GM21526 (cell line): Measurements from ENCODE around the gene ATRNL1.

Experiments used
- ATAC-seq: cut with Tn5 transposase; IDR thresholded peaks from one replicate; pipeline ENCODE4 v1.9.1; 2021; ENCODE audit warnings: moderate library complexity; ENCODE audit not compliant: unreplicated experiment, low FRiP score

The ATRNL1 gene

DNA sequence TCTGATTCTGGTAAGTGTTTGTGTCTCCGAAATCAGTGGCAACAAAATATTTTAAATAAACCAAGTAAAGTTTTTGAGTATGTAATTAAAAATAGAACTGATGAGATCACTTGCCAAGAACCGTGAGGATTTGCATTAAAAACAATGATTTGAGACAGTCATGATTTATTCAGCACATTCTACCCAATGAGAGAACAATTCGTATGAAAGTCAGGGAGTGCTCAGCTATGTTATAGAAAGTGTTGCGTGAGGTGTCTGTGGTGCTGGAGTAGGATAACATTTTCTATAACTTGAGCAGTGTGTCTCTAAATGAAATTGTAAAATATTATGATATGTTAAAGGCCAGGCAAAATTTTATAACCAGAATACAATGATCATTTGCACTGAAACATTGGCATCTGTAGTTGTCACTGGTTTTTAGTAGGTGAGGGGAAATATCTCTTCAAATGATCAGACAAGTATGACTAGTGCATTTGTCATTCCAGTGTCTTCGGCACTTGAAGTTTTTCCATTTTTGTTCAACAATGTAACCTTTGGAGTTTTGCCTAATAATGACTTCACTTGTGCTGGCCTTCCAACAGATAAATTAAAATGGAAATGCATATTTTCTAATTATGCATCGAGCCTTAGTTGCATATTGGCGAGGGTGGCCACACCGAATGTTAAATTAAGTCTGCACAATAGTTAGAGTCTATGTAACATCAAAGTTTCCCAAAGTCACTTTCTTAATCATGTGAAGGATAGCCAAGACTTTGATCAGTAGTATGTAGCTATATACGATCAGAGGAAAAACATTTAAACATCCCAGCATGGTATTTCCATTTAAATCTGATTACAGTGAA, 844.0 kb downstream of the ATRNL1 start:
- no peak for ATAC-seq

DNA sequence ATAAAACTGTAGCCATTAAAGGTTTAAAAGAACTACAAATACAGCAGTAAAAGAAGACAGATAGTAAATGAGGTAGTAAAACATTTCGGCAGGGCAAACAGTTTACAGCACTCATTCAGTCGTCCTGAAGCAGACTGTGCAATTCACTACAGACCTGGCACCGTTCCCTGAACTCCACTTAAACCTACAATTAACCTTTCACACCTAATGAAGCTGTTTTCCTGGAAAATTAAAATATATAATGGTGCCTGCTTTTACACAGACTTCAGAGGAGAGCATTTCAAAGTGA, 844.5 kb downstream of the ATRNL1 start:
- ATAC-seq = no peak

DNA sequence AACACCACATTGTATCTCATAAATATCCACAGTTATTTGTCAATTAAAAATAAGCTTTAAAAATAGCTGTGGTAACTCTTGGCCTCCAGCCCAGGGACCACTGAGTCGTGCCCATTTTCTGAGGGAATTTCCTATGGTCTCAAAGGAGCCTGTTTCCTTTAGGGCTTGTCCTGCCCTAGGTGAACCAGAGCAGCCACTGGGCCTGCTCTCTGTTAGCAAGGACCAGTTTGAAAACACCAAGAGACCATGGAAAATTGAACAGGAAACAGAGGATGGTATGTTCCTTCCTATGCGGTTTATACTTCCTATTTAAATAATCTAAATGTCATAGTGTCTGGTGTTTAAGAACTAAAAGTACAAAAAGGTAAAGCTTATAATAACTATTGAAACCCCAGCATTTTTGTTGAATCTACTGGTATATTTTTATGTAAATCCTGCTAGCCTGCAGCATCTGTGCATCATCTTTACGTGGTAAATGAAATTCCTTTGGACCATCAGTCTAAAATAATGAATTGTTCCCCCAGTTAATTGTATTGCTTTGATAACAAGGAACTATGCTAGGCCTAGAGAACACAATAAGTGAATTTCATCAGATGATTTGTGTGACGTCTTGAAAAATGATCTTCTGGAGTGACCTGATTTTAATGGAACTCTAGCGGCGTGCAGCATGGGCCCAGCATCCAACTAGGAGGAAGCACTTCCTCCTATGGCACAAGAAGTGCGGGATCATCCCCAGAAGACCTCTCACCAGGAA, 846.1 kb downstream of the ATRNL1 start:
- no peak for ATAC-seq

DNA sequence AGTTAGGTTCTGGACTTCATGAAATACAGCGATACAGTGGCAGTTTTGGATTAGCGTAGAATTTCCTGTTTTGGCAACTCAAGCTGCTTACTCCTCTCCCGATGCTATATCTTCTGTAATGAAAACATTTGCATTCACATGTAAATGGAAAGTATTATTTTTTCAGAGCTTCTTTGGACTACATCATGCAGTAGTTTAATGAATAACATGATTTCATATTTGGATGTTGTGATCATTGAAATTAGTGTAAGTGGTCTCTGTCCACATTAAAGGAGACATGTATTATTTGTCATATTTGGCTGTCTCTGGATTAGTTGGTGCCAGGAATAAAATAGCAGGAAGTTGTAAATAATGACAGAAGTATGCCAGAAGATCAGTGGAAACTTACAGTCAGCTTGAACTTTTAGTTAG, 848.2 kb downstream of the ATRNL1 start:
- ATAC-seq = no peak

DNA sequence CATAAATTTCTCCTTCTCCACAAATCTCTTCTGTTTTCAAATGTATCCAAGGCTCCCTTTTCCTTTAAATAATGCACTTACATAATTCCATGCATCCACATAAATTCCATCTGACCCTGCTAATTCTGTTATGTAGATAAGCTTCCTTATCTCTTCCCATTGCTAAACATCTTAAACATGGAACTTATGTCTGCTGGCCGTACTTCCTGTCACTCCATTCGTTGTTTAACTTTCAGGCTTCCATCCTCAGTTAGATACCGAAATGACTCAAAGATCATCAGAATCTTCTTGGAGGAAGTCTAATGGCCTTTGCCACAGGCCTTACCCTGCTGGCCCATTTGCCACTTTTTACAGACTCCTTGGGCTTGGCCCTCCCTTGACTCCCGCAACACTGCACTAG, 848.9 kb downstream of the ATRNL1 start:
- no peak for ATAC-seq

DNA sequence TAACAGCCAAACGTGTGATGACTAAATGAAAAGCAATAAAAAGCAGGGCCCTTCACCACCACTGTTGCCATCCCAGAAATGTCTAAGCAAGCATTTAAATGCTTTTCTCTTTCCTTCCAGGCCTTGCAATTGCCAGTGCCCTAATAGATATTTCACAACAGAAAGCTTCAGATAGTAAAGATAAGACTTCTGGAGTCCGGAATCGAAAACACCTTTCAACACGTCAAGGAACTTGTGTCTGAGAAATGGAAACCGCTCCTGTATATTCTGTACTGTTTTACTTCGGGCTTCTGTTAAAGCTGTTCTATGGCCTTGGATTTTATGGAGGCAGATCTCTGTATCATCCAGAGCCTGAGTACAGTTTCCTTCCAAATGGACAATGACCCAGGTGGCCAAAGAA, 851.4 kb downstream of the ATRNL1 start:
- no peak for ATAC-seq

DNA sequence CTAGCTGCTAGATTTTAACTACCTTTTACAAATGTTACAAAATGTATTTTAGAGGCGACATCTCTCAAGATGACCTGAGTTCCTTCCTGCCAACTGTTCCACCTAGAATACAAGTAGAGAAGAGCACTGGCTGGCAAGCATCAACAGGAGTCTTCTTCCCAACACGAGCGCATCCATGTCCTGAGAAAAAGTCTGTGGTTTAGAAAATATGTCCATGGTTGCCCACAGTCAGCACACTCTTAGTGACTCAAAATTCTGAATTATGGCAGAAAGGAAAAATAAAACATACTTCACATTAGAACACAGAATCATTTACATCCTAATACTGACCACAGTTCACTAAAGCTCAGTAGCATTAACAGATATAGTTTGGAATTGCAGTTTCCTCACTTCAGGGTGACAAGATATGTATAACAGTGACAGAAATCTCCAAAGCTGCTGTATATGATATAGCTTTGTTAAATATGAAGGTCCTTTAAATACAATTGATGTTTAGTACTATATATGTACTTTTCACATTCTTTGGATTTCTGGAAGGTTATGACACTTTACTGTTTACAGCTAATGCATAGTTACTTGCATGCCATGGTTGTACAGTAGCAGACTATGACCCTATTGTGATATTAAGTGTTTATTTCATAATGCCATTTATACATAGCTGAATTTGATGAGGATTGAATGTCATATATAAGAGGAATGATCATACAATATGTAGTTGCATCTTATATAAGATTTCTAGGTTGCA, 852.7 kb downstream of the ATRNL1 start:
- no peak for ATAC-seq

DNA sequence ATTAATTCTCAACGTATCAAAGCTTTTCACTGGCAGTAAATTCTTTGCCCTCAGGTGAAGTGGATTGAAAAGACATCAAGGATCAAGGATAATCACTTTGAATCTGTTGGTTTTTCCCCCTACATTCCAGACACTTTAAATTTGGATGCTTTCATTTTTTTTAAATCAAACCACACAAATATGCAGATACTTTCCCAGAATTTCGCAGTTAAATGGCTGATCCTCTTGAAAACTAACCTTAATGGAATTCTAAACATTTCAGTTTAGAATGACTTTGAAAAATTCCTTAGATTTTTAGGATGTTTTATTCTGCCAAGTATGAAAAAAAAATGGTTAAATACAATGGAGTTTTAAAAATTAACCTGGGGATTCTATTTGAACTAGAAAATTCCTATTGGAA, 853.9 kb downstream of the ATRNL1 start:
- no peak for ATAC-seq

DNA sequence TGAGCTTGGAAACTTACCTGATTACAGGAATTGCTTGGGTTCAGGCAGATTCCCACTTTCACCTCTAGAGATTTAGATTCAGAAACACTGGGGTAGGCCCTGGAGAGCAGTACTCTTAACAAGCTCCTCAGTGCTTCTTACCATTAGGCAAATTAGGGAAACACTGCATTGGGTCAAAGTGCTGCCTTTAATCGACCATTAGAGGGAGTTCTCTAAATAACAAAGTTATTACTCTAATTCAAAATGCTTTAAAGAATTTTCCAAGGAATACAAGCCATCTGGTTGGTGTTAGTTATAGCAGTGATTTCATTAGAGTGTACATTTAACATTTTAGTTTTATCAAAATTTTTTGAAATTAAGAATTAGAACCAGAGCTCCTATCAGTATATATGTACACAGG, 855.3 kb downstream of the ATRNL1 start:
- no peak for ATAC-seq

DNA sequence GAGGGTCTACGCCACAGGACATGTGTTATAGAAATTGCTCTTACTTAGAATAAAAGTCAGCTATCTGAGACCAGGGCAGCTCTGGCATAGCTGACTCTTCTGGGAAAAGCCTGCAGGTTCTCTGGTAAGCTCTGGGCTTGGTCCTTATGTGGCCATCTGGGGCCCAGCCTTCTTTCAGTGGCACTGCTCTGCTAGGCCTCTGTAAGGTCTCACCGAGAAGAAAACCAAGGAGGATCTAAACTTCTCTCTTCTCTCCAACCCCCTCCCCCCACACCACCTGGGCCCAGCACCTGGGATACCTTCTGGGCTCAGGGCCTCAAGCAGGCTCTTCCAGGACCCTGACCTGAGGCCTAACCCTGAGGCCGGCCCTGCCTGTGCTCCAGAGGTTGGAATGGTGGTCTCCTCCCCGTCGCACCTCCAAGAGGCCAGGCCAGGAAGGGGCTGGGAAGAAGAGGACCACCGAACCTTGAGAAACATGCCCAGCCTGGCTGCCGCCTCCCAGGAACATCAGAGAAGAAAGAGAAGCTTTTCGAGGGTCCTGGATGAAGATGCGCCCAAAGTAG, 856.2 kb downstream of the ATRNL1 start:
- no peak for ATAC-seq

DNA sequence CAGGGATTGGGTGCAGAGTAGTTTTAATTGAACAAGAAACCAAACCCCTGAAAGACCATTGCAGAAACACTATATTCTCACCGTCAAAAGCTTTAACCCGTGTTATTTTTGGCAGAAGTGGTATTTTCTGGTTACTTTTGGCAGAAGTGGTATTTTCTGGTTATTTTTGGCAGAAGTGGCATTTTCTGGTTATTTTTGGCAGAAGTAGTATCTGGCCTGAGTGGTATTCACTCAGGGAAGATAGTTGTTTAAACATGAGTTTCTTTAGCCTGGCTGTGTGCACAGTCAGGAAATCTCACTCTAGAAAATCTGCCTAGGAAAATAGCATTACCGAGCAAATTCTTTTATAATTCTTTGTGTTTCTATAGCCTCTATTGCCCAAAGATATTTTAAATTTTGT, 857.2 kb downstream of the ATRNL1 start:
- ATAC-seq = no peak

DNA sequence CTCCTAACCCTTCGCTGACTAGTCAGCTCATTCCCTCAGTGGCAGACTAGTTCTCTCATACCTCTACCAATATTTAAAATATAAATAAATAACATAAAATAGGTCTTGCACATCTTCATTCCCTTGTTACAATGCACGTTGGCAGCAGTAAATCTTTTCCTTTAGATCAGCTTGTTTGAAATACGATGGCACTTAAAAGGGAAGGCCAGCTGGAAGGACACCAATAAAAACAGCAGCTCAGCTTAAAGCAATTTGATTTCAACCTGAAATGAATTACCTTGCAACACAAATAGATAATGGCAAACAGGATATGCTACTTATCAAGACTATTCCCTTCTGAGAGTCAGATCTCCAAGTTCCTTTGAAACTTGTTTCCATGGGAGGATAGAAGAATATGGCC, 858.1 kb downstream of the ATRNL1 start:
- ATAC-seq = no peak

DNA sequence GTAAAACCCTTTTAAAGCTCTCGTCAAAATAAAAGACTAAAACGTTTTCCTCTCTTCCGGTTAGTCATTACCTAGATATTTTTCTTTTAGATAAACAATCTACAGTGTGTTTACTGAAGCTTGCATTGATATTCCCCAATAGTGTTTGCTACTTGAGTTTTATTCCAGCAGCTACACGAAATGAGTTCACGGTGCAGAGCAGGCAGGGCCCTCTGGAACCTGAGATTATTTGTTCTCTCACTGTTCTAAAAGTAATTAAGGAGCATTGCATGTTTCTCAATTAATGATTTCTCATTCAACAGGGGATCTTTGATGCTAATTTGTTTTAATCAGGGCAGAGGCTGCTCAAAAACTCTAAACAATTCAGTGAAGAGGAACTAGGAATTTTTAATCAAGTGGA, 860.1 kb downstream of the ATRNL1 start:
- ATAC-seq = no peak

DNA sequence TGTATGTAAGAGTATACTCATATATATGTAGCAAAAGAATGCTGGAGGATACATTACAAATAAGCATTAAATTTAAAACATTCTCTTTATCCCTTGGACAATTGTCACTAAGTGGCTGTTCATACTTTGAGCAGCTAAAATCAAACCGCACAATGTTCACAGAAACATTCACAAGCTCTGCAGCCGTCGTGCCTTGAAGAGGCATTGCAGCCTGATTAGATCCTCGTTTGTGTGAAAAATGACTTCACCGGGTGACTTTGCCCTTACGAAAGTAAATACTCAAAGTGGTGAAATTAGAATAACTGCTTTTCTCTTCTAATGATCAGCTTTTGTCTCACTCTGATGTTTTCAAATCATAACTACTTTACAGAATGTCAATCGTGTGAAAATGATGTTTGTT, 860.8 kb downstream of the ATRNL1 start:
- ATAC-seq = no peak

DNA sequence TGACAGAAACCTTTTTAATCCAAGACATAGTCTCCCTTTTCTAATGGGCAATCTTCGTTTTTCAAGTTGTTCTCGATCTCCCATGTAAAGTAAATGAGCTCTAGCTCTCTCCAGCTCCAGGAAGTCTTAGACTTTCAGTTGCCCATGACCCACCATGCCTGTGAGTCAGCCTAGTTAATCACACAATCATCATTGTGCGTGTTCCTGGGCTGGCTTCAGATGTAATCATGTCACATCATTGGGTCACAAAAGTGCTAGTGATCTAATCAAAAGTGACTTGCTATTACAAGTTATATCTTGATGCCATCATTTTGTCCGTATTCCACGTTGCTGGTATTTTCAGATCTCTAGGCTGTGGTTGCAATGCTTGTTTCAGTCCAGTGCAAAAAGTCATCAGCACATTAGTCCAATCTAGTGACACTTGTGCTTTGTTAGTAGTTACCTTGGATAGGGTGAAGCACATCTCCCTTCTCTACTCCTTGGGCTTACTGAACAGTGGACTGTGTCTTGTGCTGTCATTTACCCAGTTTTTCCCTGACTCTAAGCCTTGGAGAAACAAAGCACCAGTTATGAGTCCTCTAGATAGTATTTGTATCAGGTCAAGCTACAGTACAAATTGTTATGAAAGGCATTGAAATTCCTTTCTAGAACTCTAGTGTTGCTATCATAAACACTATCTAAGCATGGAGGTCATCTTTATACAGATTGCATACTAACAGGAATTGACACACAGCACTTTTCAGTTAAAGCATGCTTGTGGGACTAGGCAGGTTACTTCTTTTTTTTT, 863.3 kb downstream of the ATRNL1 start:
- ATAC-seq = no peak

DNA sequence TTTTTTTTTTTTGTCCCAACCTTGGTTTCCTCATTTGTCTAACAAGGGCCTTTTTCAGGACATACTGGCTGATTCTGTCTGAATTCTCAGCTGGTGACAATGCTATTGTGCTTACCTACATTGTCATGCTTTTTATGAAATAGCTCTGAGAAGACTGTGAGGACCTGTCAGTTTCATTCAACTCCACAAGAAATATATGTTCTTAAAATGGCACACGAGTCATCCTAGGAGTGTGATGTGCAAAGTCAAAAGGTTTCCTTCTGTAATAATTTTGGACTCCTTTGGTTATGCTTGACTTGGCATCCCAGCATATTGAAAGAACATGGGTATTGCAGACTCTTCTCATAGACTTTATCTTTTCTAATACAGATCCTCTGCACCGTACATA, 863.8 kb downstream of the ATRNL1 start:
- no peak for ATAC-seq

DNA sequence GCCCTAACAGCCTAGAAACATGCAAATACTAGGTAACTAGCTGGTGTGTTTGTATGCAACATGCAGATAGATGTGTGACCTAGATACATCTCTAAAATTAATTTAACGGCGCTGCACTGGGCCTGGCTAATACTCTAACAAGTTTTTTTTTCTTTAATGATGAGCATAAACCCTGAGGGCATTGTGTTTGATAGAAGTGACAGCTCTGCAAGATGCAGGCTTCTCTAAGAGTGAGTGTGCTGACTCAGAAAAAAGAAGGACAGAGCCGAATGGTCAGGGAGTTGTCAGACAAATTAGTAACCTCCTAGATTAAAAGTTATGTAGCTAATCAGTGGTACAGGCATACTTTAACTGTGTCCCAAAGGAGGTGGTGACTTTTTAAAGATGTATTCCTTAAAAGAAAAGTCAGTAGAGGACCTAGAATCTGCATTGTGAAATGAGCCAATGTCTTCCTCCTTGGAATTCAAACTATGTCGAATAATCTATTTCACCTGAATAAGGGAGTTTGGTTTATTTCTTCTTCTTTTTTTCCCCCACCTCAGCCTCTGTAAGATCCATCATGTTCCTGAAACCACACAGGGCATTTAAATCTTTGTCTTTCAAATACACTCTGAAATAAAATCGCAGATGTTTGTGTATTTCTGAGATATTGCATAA, 864.7 kb downstream of the ATRNL1 start:
- ATAC-seq = no peak

DNA sequence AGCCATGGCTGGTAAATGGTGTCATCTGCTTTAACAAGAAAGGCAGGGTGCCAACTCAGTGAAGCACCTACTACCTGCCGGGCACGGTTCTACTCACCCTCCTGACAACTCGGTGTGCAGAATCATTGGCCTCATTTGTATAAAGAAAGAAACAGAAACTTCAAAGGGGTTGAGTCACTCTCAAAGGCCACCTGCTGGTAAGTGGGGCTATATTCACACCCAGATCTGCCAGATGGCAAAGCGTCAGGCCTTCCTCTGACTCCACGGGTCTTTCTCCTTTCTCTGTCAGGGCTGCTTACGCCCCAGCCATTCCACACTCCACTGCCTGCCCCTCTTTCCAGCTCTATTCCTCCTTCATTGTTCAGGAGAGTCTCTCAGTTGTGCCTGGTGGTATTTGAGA, 870.7 kb downstream of the ATRNL1 start:
- no peak for ATAC-seq

DNA sequence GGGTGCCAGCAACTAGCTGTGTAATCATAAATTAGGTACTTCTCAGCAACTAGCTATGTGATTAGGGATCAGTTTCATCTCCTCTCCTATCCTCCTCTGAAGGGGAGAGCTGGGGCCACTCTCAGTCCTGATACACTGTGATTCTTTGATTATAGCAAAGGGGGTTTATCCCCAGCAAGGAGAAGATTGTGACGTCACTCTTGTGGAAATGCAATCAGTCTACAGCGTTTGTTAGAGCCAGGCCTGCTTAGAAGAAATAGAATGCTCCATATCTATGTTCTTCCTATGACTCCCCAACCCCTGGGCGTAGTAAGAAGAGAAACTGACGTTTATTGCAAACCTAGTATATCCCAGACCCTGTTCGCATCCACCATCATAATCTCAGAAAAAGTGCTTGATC, 871.7 kb downstream of the ATRNL1 start:
- no peak for ATAC-seq

DNA sequence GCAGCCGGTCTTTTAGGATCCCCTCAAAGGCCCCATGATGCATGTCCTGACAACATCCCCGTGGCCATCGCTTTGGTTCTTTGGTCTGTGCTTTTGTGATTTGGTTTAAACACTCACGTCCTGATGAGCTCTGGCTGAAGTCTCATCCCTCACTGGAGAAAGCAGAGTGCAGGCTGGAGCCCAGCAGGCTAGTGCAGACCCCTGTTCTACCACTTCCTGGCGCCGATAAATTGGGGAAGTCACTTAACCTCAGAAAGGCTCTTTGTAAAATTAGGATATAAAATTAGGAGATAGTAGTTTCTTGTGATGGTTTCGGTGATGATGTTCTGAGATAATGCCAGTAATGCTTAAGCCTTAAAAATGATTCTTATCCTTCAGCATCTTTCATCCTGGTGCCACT, 872.2 kb downstream of the ATRNL1 start:
- ATAC-seq = no peak
